K562 (cell line): ENCODE measurements around the gene GMPR. TPM values are rescaled to one million over a fixed set of nuclear protein-coding genes. Genes with fewer than 3 reads are reported as not detected.

ENCODE experiments used
- CCNT2 ChIP-seq: IDR thresholded peaks from 2 replicates; pipeline ENCODE4 v1.6.1; 2011; ENCODE audit warnings: borderline replicate concordance, low read depth, mild to moderate bottlenecking, moderate library complexity, mixed read lengths, low read length; ENCODE audit not compliant: insufficient read length; ENCODE audit errors: extremely low read depth
- CEBPB ChIP-seq: fragments of 450-650 bp; IDR thresholded peaks from 2 replicates; pipeline ENCODE4 v1.6.1; 2016; ENCODE audit warnings: missing genetic modification characterization, missing compliant biosample characterization
- COPS2 ChIP-seq: fragments of 450-650 bp; conservative IDR thresholded peaks from 2 replicates; pipeline ENCODE4 v1.6.1; 2016; ENCODE audit warnings: mild to moderate bottlenecking, moderate library complexity
- EHMT2 ChIP-seq: fragments of 450-650 bp; IDR thresholded peaks from 2 replicates; pipeline ENCODE4 v1.6.1; 2018; ENCODE audit warnings: antibody characterized with exemption
- FOXA3 ChIP-seq, 2 experiments: fragments of 450-650 bp in 1 of 2; sonication (generic) in 1 of 2; formaldehyde crosslinking; IDR thresholded peaks in 1 of 2; conservative IDR thresholded peaks in 1 of 2; 2 replicates each; pipeline versions ENCODE4 v1.4.0 to v1.8.0; 2020 to 2022; ENCODE audit warnings: mild to moderate bottlenecking in 2 of 2, missing genetic modification reagents in 1 of 2
- HCFC1 ChIP-seq: IDR thresholded peaks from 2 replicates; pipeline ENCODE4 v1.6.1; 2012; ENCODE audit warnings: low read depth, low read length, improper control_type of control experiment
- KDM1A ChIP-seq, 2 experiments: fragments of 450-650 bp; IDR thresholded peaks; 2 replicates each; pipeline ENCODE4 v1.6.1; 2016; ENCODE audit warnings: mild to moderate bottlenecking in 2 of 2
- MAFF ChIP-seq: IDR thresholded peaks from 2 replicates; pipeline ENCODE4 v1.6.1; 2012; ENCODE audit warnings: low read length, improper control_type of control experiment
- NR2F6 ChIP-seq: fragments of 450-650 bp; formaldehyde crosslinking; IDR thresholded peaks from 2 replicates; pipeline ENCODE4 v1.4.0; 2020; ENCODE audit warnings: mild to moderate bottlenecking
- POLR2AphosphoS2 ChIP-seq: IDR thresholded peaks from 2 replicates; pipeline ENCODE4 v1.6.1; 2012; ENCODE audit warnings: low read length, improper control_type of control experiment
- SMAD4 ChIP-seq: fragments of 250-450 bp; sonication (Bioruptor Pico); conservative IDR thresholded peaks from 2 replicates; pipeline ENCODE4 v1.8.0; 2021; ENCODE audit warnings: inconsistent platforms, mild to moderate bottlenecking, moderate library complexity
- STAT5B ChIP-seq: fragments of 250-450 bp; sonication (Bioruptor Pico); IDR thresholded peaks from 2 replicates; pipeline ENCODE4 v1.8.0; 2021; ENCODE audit warnings: mild to moderate bottlenecking, inconsistent platforms
- ZKSCAN8 ChIP-seq: fragments of 200-800 bp; sonication (Bioruptor generic); IDR thresholded peaks from 2 replicates; pipeline ENCODE4 v1.6.1; 2016; ENCODE audit warnings: missing genetic modification characterization, missing compliant biosample characterization
- ZNF146 ChIP-seq: IDR thresholded peaks from one replicate; pipeline ENCODE4 v1.6.1; 2018; ENCODE audit warnings: missing compliant biosample characterization; ENCODE audit not compliant: unreplicated experiment
- ZNF445 ChIP-seq: fragments of 250-450 bp; sonication (Bioruptor Pico); IDR thresholded peaks from 2 replicates; pipeline ENCODE4 v1.4.0; 2020; ENCODE audit warnings: low read depth, mild to moderate bottlenecking, moderate library complexity
- ZNF584 ChIP-seq: fragments of 200-800 bp; sonication (Bioruptor generic); IDR thresholded peaks from 2 replicates; pipeline ENCODE4 v1.6.1; 2016; ENCODE audit warnings: low read depth, mild to moderate bottlenecking, missing genetic modification characterization, missing compliant biosample characterization
- ZNF696 ChIP-seq: fragments of 250-450 bp; sonication (Bioruptor Pico); conservative IDR thresholded peaks from 2 replicates; pipeline ENCODE4 v1.4.0; 2020; ENCODE audit warnings: mild to moderate bottlenecking, moderate library complexity
- polyA plus RNA-seq, 8 experiments: library from polyadenylated mRNA; depleted of rRNA in 4 of 8; stranded (reverse) in 5 of 8; unstranded in 3 of 8; fragments of >200 nt; fragmentation: Nextera tagmentation in 2 of 8; fragmentation: Illumina TruSeq in 1 of 8; extraction: Ambion mirVana in 2 of 8; extraction: Trizol in 1 of 8; gene quantifications; 2 replicates each; pipeline versions ENCODE4 v1.2.1 to v1.2.3, GENCODE V29; 2011 to 2014; ENCODE audit warnings: inconsistent platforms in 1 of 8, missing spikeins in 1 of 8
- total RNA-seq, 7 experiments: library from RNA; depleted of rRNA in 6 of 7; stranded (reverse); fragments of >200 nt in 6 of 7; fragmentation: Illumina TruSeq in 2 of 7; extraction: Trizol in 2 of 7; gene quantifications; 2 replicates each; pipeline versions ENCODE4 v1.2.1 to v1.2.3, GENCODE V29; 2011 to 2021; ENCODE audit warnings: low replicate concordance in 1 of 7
- TF ChIP-seq, protein P1 (sequence below): fragments of 250-450 bp; sonication (Bioruptor Pico); IDR thresholded peaks from 2 replicates; pipeline ENCODE4 v1.8.0; 2021; ENCODE audit warnings: moderate library complexity, mild to moderate bottlenecking, inconsistent platforms
- TF ChIP-seq, protein P2 (sequence below): sonication (generic); formaldehyde crosslinking; IDR thresholded peaks from 2 replicates; pipeline ENCODE4 v1.8.1; 2022; ENCODE audit warnings: missing genetic modification reagents
- TF ChIP-seq, protein P3 (sequence below): fragments of 200-800 bp; sonication (Bioruptor generic); IDR thresholded peaks from 2 replicates; pipeline ENCODE4 v1.6.1; 2017; ENCODE audit warnings: missing genetic modification characterization, missing compliant biosample characterization
- TF ChIP-seq, protein P4 (sequence below): sonication (generic); formaldehyde crosslinking; IDR thresholded peaks from 2 replicates; pipeline ENCODE4 v1.8.0; 2022; ENCODE audit warnings: missing genetic modification reagents, mild to moderate bottlenecking, borderline replicate concordance
- TF ChIP-seq, protein P5 (sequence below), 2 experiments: fragments of 450-650 bp; IDR thresholded peaks; 2 replicates each; pipeline ENCODE4 v1.6.1; 2016

The GMPR gene
- total and polyA plus RNA-seq, 9 of the 15 experiments (the other 6 are each of a cell fraction or from before 2014, with no cell fraction given), result 34.6 to 83.7 (median 49.8) TPM

DNA sequence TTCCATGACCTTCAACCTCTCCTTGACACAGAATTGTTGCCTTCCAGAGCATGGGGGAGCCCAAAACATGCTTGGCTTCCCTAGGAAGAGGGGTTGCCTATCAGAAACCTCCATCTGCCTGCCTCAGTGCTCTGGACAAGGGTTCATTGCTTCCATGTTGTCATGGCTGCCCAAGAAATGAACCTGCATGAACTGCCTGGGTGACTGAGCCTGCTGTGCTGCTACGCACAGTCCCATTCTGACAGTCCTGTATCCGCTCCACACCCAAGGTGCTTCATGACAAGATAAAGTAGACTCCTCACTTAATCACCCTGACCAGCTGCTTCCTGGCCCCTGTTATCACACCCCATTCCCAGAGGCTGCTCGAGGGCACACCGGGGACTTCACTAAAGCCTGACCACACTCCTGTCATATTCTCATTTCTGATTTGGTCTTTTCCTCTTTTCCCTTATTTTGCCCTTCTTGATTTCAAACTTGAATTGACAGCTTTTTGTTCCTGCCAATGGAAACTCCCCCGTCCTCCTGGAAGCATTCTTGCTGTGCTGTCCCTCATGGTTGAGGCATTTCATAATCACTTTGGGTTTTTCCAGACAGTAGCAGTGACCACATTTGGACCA lies 31.9 kb downstream of the GMPR start (continued):
- peak; percentile 74; the same call in 1 of the 2 replicates for TF ChIP-seq EHMT2
- TF ChIP-seq KDM1A (IDR thresholded peaks at IDR 0.05), result peak; percentile 94 to 96
- no peak for TF ChIP-seq ZNF696 (CRISPR knock-in tag)
- TF ChIP-seq POLR2AphosphoS2, result no peak
- peak; percentile 65; the same call in 1 of the 2 replicates for TF ChIP-seq CEBPB (tag)
- TF ChIP-seq COPS2, result no peak
- no peak for TF ChIP-seq NR2F6 (CRISPR knock-in tag)
- TF ChIP-seq SMAD4, result peak; percentile 96
- TF ChIP-seq, protein P1, sequence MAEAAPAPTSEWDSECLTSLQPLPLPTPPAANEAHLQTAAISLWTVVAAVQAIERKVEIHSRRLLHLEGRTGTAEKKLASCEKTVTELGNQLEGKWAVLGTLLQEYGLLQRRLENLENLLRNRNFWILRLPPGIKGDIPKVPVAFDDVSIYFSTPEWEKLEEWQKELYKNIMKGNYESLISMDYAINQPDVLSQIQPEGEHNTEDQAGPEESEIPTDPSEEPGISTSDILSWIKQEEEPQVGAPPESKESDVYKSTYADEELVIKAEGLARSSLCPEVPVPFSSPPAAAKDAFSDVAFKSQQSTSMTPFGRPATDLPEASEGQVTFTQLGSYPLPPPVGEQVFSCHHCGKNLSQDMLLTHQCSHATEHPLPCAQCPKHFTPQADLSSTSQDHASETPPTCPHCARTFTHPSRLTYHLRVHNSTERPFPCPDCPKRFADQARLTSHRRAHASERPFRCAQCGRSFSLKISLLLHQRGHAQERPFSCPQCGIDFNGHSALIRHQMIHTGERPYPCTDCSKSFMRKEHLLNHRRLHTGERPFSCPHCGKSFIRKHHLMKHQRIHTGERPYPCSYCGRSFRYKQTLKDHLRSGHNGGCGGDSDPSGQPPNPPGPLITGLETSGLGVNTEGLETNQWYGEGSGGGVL, result no peak
- TF ChIP-seq STAT5B, result no peak
- TF ChIP-seq, protein P2, sequence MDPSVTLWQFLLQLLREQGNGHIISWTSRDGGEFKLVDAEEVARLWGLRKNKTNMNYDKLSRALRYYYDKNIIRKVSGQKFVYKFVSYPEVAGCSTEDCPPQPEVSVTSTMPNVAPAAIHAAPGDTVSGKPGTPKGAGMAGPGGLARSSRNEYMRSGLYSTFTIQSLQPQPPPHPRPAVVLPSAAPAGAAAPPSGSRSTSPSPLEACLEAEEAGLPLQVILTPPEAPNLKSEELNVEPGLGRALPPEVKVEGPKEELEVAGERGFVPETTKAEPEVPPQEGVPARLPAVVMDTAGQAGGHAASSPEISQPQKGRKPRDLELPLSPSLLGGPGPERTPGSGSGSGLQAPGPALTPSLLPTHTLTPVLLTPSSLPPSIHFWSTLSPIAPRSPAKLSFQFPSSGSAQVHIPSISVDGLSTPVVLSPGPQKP (CRISPR knock-in tag), result no peak
- TF ChIP-seq, protein P3, sequence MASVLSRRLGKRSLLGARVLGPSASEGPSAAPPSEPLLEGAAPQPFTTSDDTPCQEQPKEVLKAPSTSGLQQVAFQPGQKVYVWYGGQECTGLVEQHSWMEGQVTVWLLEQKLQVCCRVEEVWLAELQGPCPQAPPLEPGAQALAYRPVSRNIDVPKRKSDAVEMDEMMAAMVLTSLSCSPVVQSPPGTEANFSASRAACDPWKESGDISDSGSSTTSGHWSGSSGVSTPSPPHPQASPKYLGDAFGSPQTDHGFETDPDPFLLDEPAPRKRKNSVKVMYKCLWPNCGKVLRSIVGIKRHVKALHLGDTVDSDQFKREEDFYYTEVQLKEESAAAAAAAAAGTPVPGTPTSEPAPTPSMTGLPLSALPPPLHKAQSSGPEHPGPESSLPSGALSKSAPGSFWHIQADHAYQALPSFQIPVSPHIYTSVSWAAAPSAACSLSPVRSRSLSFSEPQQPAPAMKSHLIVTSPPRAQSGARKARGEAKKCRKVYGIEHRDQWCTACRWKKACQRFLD, result peak; percentile 64
- peak; percentile 96 for TF ChIP-seq CCNT2
- TF ChIP-seq ZNF445 (CRISPR knock-in tag), result no peak
- TF ChIP-seq, protein P4, sequence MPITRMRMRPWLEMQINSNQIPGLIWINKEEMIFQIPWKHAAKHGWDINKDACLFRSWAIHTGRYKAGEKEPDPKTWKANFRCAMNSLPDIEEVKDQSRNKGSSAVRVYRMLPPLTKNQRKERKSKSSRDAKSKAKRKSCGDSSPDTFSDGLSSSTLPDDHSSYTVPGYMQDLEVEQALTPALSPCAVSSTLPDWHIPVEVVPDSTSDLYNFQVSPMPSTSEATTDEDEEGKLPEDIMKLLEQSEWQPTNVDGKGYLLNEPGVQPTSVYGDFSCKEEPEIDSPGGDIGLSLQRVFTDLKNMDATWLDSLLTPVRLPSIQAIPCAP (CRISPR knock-in tag), result no peak
- TF ChIP-seq ZKSCAN8 (CRISPR knock-in tag), result peak; percentile 90
- peak; percentile 93 for TF ChIP-seq ZNF584 (CRISPR knock-in tag)
- TF ChIP-seq HCFC1, result peak; percentile 27; the same call in 1 of the 2 replicates
- TF ChIP-seq FOXA3 (CRISPR knock-in tag; conservative IDR thresholded peaks at IDR 0.05 in 1 of 2, IDR thresholded peaks at IDR 0.05 in 1 of 2), result no peak; a peak in 1 of 4 replicates
- TF ChIP-seq, protein P5, sequence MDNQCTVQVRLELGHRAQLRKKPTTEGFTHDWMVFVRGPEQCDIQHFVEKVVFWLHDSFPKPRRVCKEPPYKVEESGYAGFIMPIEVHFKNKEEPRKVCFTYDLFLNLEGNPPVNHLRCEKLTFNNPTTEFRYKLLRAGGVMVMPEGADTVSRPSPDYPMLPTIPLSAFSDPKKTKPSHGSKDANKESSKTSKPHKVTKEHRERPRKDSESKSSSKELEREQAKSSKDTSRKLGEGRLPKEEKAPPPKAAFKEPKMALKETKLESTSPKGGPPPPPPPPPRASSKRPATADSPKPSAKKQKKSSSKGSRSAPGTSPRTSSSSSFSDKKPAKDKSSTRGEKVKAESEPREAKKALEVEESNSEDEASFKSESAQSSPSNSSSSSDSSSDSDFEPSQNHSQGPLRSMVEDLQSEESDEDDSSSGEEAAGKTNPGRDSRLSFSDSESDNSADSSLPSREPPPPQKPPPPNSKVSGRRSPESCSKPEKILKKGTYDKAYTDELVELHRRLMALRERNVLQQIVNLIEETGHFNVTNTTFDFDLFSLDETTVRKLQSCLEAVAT (IDR thresholded peaks at IDR 0.05), result peak; percentile 64 to 86
- no peak for TF ChIP-seq ZNF146 (CRISPR knock-in tag)
- no peak for TF ChIP-seq MAFF
